Measurements from ENCODE around the gene FAT1.

- TF ChIP-seq POLR2A (IDR thresholded peaks at IDR 0.05; ENCODE audit: extremely low read depth, insufficient read length) (no peak), CTCF (IDR thresholded peaks at IDR 0.05; ENCODE audit: low read depth, low read length) (no peak), MYC (IDR thresholded peaks at IDR 0.05; ENCODE audit: low read depth, low read length) (no peak)
These were observed 63.3 kb downstream of the FAT1 start for GRCh38 chr4:186660403-186660802.

Measured in NB4 (cell line).